GM12872 (cell line): ENCODE results near the gene RIMKLB.

Experiments
- TF ChIP-seq, protein P1 (sequence below): IDR thresholded peaks from 3 replicates; pipeline ENCODE4 v1.5.1; 2011; ENCODE audit warnings: low read depth, mild to moderate bottlenecking, low read length, moderate library complexity; ENCODE audit not compliant: insufficient read depth

Gene RIMKLB

DNA sequence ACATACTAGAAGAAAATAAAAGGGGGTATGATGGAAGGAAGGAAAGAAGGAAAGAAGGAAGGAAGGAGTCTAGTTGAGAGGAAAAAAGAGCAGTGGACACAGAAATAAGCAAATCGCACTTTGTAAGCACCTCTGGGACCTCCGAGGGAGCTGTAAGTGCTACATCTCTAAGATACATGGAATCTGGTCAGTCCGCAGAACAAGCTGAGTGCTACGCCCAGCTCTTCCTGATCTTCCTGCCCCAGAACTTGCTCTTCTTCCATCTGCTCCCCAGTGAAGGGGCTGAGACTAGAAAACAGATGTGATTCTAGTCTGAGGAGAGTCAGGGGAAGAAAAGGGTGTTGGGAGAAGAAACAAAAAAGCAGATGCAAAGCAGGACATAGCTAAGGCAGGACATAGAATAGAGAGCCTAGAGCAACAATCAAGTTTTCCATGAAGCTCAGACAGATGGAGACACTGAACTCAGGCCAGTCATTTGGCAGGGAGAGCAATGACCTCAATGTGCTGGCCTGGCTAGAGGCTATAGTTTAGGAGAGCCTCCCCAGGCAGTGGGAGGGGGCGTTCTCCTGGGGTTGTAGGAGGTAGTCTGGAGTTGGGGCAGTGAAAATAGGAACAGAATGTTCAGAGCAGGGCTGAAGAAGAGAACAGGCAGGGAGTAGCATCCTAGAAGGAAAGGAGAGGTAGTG lies 33.4 kb upstream of the RIMKLB start:
- TF ChIP-seq, protein P1, sequence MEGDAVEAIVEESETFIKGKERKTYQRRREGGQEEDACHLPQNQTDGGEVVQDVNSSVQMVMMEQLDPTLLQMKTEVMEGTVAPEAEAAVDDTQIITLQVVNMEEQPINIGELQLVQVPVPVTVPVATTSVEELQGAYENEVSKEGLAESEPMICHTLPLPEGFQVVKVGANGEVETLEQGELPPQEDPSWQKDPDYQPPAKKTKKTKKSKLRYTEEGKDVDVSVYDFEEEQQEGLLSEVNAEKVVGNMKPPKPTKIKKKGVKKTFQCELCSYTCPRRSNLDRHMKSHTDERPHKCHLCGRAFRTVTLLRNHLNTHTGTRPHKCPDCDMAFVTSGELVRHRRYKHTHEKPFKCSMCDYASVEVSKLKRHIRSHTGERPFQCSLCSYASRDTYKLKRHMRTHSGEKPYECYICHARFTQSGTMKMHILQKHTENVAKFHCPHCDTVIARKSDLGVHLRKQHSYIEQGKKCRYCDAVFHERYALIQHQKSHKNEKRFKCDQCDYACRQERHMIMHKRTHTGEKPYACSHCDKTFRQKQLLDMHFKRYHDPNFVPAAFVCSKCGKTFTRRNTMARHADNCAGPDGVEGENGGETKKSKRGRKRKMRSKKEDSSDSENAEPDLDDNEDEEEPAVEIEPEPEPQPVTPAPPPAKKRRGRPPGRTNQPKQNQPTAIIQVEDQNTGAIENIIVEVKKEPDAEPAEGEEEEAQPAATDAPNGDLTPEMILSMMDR = no peak

DNA sequence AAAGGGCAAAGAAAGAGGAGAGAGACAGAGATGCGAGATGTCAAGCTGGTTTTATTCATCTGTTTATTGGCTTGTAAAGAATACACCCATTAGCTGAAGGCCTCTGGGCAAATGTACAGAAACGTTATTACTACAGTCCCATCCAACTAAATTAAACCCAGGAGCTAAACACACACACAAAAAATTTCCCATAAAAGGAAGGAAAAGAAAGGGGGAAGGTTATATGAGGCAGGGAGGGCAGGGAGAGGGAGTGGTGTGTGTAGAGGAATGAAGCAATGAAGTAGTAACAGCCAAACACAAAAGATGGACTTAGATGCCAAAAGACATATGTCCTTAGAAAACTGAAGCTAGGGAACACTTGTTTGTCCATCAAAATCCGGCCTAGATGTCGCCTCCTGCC lies 32.0 kb upstream of the RIMKLB start:
- TF ChIP-seq, protein P1 = no peak

DNA sequence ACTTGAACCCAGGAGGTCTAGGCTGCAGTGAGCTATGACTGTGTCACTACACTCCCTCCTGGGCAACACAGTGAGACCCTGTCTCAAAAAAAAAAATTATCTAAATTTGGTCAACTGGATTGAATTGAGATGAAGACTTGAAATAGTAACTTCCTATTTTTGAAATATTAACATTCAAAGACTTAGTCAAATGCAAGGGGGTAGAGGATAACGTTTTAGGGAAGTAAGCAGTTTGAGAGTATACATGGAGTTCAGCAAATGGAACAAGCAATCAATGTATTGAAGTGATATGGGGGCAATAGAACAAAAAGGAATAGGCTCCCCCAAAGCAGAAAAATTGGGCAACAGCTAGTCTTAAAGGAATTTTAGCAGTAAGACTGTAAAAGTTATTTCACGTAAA lies 30.5 kb upstream of the RIMKLB start:
- TF ChIP-seq, protein P1 = no peak

DNA sequence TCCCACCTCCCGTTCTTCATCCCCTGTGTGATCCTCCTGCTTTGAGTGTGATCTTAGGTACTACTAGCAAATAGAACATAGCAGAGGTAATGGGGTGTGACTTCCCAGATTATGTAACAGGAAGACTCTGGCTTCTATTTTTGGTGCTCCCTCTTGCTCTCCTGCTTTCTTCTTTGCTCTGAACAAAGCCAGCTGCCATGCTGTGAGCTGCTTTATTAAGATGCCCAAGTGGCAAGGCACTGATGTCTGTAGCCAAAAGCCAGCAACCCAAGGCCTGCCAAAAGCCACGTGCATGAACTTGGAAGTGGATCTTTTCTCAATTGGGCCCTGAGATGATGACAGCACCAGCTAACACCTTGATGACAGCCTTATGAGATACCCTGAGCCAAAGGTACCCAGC lies 29.4 kb upstream of the RIMKLB start:
- TF ChIP-seq, protein P1 = no peak

DNA sequence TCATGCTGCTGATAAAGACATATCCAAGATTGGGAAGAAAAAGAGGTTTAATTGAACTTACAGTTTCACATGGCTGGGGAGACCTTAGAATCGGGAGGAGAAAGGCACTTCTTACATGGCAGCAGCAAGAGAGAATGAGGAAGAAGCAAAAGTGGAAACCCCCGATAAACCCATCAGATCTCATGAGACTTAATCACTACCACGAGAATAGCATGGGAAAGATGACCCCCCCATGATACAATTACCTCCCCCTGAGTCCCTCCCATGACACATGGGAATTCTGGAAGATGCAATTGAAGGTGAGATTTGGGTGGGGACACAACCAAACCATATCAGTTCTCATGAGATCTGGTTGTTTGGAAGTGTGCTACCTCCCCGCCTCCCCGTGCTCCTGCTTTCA lies 25.4 kb upstream of the RIMKLB start:
- TF ChIP-seq, protein P1 = no peak

DNA sequence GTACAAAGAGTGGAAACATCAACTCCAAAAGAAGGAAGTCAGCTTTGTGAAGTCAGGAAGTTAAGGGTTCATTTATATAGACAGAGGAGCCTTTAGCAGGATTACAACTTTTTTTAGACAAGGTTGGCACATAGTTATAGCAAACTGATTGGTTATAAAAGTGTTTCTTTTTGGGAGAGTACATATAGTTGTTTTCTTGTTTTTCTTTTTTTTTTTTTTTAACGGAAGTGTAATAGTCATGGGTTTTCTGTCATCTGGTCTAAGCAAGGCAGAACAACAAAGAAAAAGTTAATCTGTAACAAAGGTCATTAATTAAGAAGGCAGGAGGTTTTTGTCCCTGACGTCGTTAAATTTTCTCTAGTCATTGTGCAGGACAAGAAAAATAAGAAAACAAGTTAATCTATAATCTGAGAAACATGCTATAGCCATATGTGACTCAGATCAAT lies 22.2 kb upstream of the RIMKLB start:
- TF ChIP-seq, protein P1 = no peak

DNA sequence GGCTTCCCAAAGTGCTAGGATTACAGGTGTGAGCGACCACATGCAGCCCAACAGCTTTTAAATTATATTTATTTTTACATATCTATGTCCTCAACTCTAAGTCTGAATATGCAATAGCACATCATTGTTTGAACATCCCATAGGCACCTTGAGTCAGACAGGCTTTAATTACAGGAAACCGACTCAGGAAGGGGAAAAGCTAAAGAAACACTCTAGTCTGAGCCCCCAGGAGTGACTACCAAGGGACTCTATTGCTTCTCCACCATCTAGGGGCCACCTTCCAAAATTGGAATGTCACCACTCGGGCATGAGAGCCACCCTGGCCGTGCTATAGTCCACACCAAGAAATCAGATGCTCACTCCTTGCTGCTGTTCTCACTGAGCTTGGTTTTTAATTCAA lies 21.1 kb upstream of the RIMKLB start:
- TF ChIP-seq, protein P1 = no peak
